ENCODE measurements around the gene CCN6.
"Not testable (repeated sequence)": the region's sequence is repeated elsewhere in the genome, so short reads cannot be mapped to it uniquely, and the experiment has no call there.

DNA sequence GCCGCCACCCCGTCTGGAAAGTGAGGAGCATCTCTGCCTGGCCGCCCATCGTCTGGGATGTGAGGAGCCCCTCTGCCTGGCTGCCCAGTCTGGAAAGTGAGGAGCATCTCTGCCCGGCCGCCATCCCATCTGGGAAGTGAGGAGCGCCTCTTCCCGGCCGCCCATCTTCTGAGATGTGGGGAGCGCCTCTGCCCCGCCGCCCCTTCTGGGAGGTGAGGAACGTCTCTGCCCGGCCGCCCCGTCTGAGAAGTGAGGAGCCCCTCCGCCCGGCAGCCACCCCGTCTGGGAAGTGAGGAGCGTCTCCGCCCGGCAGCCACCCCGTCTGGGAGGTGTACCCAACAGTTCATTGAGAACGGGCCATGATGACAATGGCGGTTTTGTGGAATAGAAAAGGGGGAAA, 6.4 kb upstream of the CCN6 start:
- not testable (repeated sequence) for TF ChIP-seq CTCF (IDR thresholded peaks at IDR 0.05; ENCODE audit: insufficient read depth, low read length); REST (IDR thresholded peaks at IDR 0.05; ENCODE audit: insufficient replicate concordance, low read depth)
